ENCODE measurements around the gene CPLANE2. TPM values are rescaled to one million over a fixed set of nuclear protein-coding genes. Genes with fewer than 3 reads are reported as not detected.

Gene CPLANE2
- total RNA-seq, 1 experiment from 2014 or later: 5.0 TPM

GRCh38 chr1:16189921-16190621, 46.9 kb downstream of the CPLANE2 start:
- DNase-seq (ENCODE audit: low spot score) (no peak), ATAC-seq (no peak)
- Mint-ChIP-seq H3K4me3 (no peak overlapping the region), H3K27ac (no peak overlapping the region), H3K9me3 (no peaks in the 10 kb centered on the region), H3K36me3 (no peaks in the 10 kb centered on the region), H3K4me1 (no peaks in the 10 kb centered on the region), H3K27me3 (ENCODE audit: low read depth) (no peaks in the 10 kb centered on the region)
- TF ChIP-seq ATF3 (CRISPR knock-in tag; conservative IDR thresholded peaks at IDR 0.05): no peak
- TF ChIP-seq ATF1 (CRISPR knock-in tag; IDR thresholded peaks at IDR 0.05): no peak
- TF ChIP-seq JAZF1 (CRISPR knock-in tag; IDR thresholded peaks at IDR 0.05): no peak
- ChIA-PET POLR2A (no interaction called here), CTCF (interaction anchor here (0.7 to 7.2 kb wide), 9 partner anchors 26 to 173 kb away, joined by 3 to 161 read pairs (median 3); partner anchors contain the start of genes EPHA2 and FAM131C)

DNA sequence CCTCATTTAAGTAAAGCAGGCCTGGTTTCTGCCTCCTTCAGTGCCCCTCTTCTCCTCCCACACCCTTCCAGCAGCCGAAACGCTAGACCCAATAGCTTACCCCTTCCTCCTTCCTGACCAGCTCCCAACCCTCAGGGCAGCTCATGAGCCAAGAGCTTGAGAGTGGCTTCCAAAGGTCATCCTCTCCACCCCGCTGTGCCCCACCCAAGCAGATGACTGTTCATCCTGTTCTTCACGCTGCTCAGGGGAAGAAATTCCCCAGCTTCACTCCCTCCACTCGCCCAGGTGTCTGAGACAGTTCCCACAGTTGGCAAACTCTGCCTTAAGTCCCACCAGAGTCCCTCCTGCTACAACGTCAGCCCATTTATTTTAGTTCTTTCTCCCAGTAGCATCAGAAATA, 48.0 kb downstream of the CPLANE2 start:
- DNase-seq (ENCODE audit: low spot score) (no peak), ATAC-seq (no peak)
- TF ChIP-seq, protein P1, sequence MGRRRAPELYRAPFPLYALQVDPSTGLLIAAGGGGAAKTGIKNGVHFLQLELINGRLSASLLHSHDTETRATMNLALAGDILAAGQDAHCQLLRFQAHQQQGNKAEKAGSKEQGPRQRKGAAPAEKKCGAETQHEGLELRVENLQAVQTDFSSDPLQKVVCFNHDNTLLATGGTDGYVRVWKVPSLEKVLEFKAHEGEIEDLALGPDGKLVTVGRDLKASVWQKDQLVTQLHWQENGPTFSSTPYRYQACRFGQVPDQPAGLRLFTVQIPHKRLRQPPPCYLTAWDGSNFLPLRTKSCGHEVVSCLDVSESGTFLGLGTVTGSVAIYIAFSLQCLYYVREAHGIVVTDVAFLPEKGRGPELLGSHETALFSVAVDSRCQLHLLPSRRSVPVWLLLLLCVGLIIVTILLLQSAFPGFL (CRISPR knock-in tag; IDR thresholded peaks at IDR 0.05; ENCODE audit: borderline replicate concordance): no peak
- TF ChIP-seq ZNF317 (CRISPR knock-in tag; IDR thresholded peaks at IDR 0.05; ENCODE audit: borderline replicate concordance, low read depth): no peak
- ChIA-PET POLR2A (no interaction called here), CTCF (interaction anchor here (1.1 to 7.2 kb wide), 7 partner anchors 18 to 174 kb away, joined by 3 to 161 read pairs (median 9); partner anchors contain the start of genes EPHA2 and FAM131C)
- H3K36me3 Mint-ChIP-seq: no peaks in the 10 kb centered on the region
- H3K27me3 Mint-ChIP-seq (ENCODE audit: low read depth): no peaks in the 10 kb centered on the region
- H3K9me3 Mint-ChIP-seq: no peaks in the 10 kb centered on the region
- H3K27ac Mint-ChIP-seq: no peak overlapping the region
- no peaks in the 10 kb centered on the region for H3K4me1 Mint-ChIP-seq
- no peak overlapping the region for H3K4me3 Mint-ChIP-seq

GRCh38 chr1:16187748-16188401, 49.1 kb downstream of the CPLANE2 start:
- peak; percentile 85 for DNase-seq (ENCODE audit: low spot score)
- Mint-ChIP-seq H3K27me3 (ENCODE audit: low read depth) (no peaks in the 10 kb centered on the region; the same call in 1 of the 2 replicates), H3K4me3 (no peak overlapping the region), H3K36me3 (no peaks in the 10 kb centered on the region), H3K9me3 (no peaks in the 10 kb centered on the region), H3K27ac (no peak overlapping the region), H3K4me1 (no peaks in the 10 kb centered on the region)
- peak; percentile 84 for ATAC-seq
- ChIA-PET POLR2A (no interaction called here), CTCF (interaction anchor here (0.6 to 7.2 kb wide), 12 partner anchors 13 to 175 kb away, joined by 3 to 161 read pairs (median 7); partner anchors contain the start of genes EPHA2 and FAM131C)
- TF ChIP-seq, protein P2, sequence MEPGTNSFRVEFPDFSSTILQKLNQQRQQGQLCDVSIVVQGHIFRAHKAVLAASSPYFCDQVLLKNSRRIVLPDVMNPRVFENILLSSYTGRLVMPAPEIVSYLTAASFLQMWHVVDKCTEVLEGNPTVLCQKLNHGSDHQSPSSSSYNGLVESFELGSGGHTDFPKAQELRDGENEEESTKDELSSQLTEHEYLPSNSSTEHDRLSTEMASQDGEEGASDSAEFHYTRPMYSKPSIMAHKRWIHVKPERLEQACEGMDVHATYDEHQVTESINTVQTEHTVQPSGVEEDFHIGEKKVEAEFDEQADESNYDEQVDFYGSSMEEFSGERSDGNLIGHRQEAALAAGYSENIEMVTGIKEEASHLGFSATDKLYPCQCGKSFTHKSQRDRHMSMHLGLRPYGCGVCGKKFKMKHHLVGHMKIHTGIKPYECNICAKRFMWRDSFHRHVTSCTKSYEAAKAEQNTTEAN (CRISPR knock-in tag; IDR thresholded peaks at IDR 0.05): no peak
- TF ChIP-seq CTCF (IDR thresholded peaks at IDR 0.05): peak; percentile 90

- ChIA-PET CTCF (interaction anchor here (0.7 to 6.0 kb wide), 9 partner anchors 12 to 139 kb away, joined by 4 to 74 read pairs (median 5); partner anchors contain the start of genes EPHA2 and FAM131C), POLR2A (interaction anchor here (0.9 kb wide), 1 partner anchor 114 kb away, joined by 5 read pairs; the partner anchor contains the start of gene FAM131C)
- peaks cover 9% of the 10 kb centered on the region for H3K4me1 Mint-ChIP-seq
- ATAC-seq (no peak), DNase-seq (ENCODE audit: low spot score) (no peak)
- no peaks in the 10 kb centered on the region; the same call in 1 of the 2 replicates for H3K27me3 Mint-ChIP-seq (ENCODE audit: low read depth)
- no peak overlapping the region for H3K4me3 Mint-ChIP-seq
- H3K36me3 Mint-ChIP-seq: no peaks in the 10 kb centered on the region
- no peak overlapping the region for H3K27ac Mint-ChIP-seq
- H3K9me3 Mint-ChIP-seq: no peaks in the 10 kb centered on the region
- TF ChIP-seq AR (CRISPR knock-in tag; IDR thresholded peaks at IDR 0.05) (no peak), FOXJ3 (CRISPR knock-in tag; IDR thresholded peaks at IDR 0.05; ENCODE audit: borderline replicate concordance) (no peak), NR1H2 (CRISPR knock-in tag; IDR thresholded peaks at IDR 0.05) (no peak), ZNF219 (CRISPR knock-in tag; IDR thresholded peaks at IDR 0.05; ENCODE audit: borderline replicate concordance) (no peak), GRHL2 (CRISPR knock-in tag; IDR thresholded peaks at IDR 0.05; ENCODE audit: insufficient replicate concordance, severe bottlenecking) (no peak), ZNF396 (CRISPR knock-in tag; IDR thresholded peaks at IDR 0.05; ENCODE audit: borderline replicate concordance) (no peak), EMX1 (CRISPR knock-in tag; IDR thresholded peaks at IDR 0.05) (no peak), MLX (CRISPR knock-in tag; IDR thresholded peaks at IDR 0.05) (no peak), CREB1 (CRISPR knock-in tag; IDR thresholded peaks at IDR 0.05) (no peak)
- TF ChIP-seq, protein P3, sequence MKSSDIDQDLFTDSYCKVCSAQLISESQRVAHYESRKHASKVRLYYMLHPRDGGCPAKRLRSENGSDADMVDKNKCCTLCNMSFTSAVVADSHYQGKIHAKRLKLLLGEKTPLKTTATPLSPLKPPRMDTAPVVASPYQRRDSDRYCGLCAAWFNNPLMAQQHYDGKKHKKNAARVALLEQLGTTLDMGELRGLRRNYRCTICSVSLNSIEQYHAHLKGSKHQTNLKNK (CRISPR knock-in tag; IDR thresholded peaks at IDR 0.05): no peak
Measured at GRCh38 chr1:16186655-16187235, 50.2 kb downstream of the CPLANE2 start.

Data from WTC11 (cell line).